Fibroblast of lung (primary cell): Measurements from ENCODE around the gene AKAP13. TPM values are rescaled to one million over a fixed set of nuclear protein-coding genes. Genes with fewer than 3 reads are reported as not detected.
A peak's percentile ranks its signal among the peaks of the same experiment; 100 is the strongest.

ENCODE experiments used
- DNase-seq, 2 donors: peaks; one replicate each; pipeline versions ENCODE4 v3.0.0 to v3.0.0-alpha.2; 2010; ENCODE audit warnings: low read depth in 2 of 2
- H2AFZ ChIP-seq: 2 replicates; pipeline ENCODE4 v1.5.1; 2012; ENCODE audit warnings: low read length, control low read depth, inconsistent platforms
- H3K27ac ChIP-seq: 2 replicates; pipeline ENCODE4 v1.5.1; 2011; ENCODE audit warnings: low read length, control low read depth; ENCODE audit not compliant: insufficient read depth
- H3K27me3 ChIP-seq: 2 replicates; pipeline ENCODE4 v1.5.1; 2011; ENCODE audit warnings: mild to moderate bottlenecking, low read length; ENCODE audit not compliant: control insufficient read depth, insufficient read depth
- H3K36me3 ChIP-seq: 2 replicates; pipeline ENCODE4 v1.5.1; 2011; ENCODE audit warnings: low read length; ENCODE audit not compliant: control insufficient read depth, insufficient read depth
- H3K4me1 ChIP-seq: 2 replicates; pipeline ENCODE4 v1.5.1; 2011; ENCODE audit warnings: low read length; ENCODE audit not compliant: control insufficient read depth, insufficient read depth; ENCODE audit errors: extremely low read depth
- H3K4me2 ChIP-seq: 2 replicates; pipeline ENCODE4 v1.5.1; 2011; ENCODE audit warnings: low read length, control low read depth; ENCODE audit not compliant: insufficient read depth; ENCODE audit errors: extremely low read depth
- H3K4me3 ChIP-seq, 4 experiments: fragments of 200-600 bp in 1 of 4; sonication (generic) in 1 of 4; replicated peaks in 1 of 4; 2 replicates each; pipeline ENCODE4 v1.5.1; 2011 to 2016; ENCODE audit warnings: low read length in 4 of 4, low read depth in 3 of 4, mild to moderate bottlenecking in 3 of 4, control low read depth in 2 of 4, inconsistent platforms in 1 of 4, mixed read lengths in 1 of 4; ENCODE audit not compliant: insufficient read depth in 1 of 4; ENCODE audit errors: control extremely low read depth in 1 of 4
- H3K79me2 ChIP-seq: 2 replicates; pipeline ENCODE4 v1.5.1; 2012; ENCODE audit warnings: mild to moderate bottlenecking, low read length, inconsistent platforms; ENCODE audit not compliant: control insufficient read depth, insufficient read depth
- H3K9ac ChIP-seq: 2 replicates; pipeline ENCODE4 v1.5.1; 2011; ENCODE audit warnings: mild to moderate bottlenecking, low read length, control low read depth; ENCODE audit not compliant: insufficient read depth
- H3K9me3 ChIP-seq: 2 replicates; pipeline ENCODE4 v1.5.1; 2012; ENCODE audit warnings: low read depth, low read length; ENCODE audit not compliant: control insufficient read depth, insufficient read depth
- H4K20me1 ChIP-seq: 2 replicates; pipeline ENCODE4 v1.5.1; 2011; ENCODE audit warnings: low read length; ENCODE audit not compliant: control insufficient read depth, insufficient read depth; ENCODE audit errors: extremely low read depth
- CTCF ChIP-seq, 2 donors: IDR thresholded peaks in 1 of 2; conservative IDR thresholded peaks in 1 of 2; 1 replicate in 1 of 2; 2 replicates in 1 of 2; pipeline ENCODE4 v1.5.1; 2011 to 2012; ENCODE audit warnings: low read length in 2 of 2, control low read depth in 1 of 2, inconsistent platforms in 1 of 2, low read depth in 1 of 2, mild to moderate bottlenecking in 1 of 2
- EZH2 ChIP-seq: IDR thresholded peaks from 2 replicates; pipeline ENCODE4 v1.5.1; 2012; ENCODE audit warnings: low read length, control low read depth, mild to moderate bottlenecking; ENCODE audit errors: missing control alignments
- polyA plus RNA-seq, 2 donors: library from polyadenylated mRNA; depleted of rRNA in 1 of 2; stranded (reverse) in 1 of 2; unstranded in 1 of 2; fragments of >200 nt; gene quantifications; 2 replicates each; pipeline ENCODE4 v1.2.1, GENCODE V29; 2011 to 2012; ENCODE audit warnings: missing spikeins in 1 of 2
- total RNA-seq: library from RNA; depleted of rRNA; stranded (reverse); fragments of >200 nt; gene quantifications from 2 replicates; pipeline ENCODE4 v1.2.1, GENCODE V29; 2014

The AKAP13 gene
- total and polyA plus RNA-seq, 2 donors (not counting 1 experiment from before 2014, with no cell fraction given) = 8.3 to 68.4 TPM

- Histone ChIP-seq H3K4me2 (no peak overlapping the region), H3K4me3 (no peak overlapping the region), H3K9ac (no peak overlapping the region), H2AFZ (no peak overlapping the region), H4K20me1 (no peaks in the 10 kb centered on the region), H3K9me3 (no peaks in the 10 kb centered on the region), H3K4me1 (no peaks in the 10 kb centered on the region), H3K79me2 (peaks cover 29% of the 10 kb centered on the region), H3K27ac (no peak overlapping the region), H3K27me3 (no peaks in the 10 kb centered on the region), H3K36me3 (no peaks in the 10 kb centered on the region)
- no peak for DNase-seq
- TF ChIP-seq EZH2 (no peak), CTCF (conservative IDR thresholded peaks at IDR 0.05 in 1 of 2, IDR thresholded peaks at IDR 0.05 in 1 of 2; ENCODE audit: low read depth in 1 of 2, low read length in 2 of 2) (no peak)
Measured at GRCh38 chr15:85456798-85457197, 76.4 kb downstream of the AKAP13 start.

- no peak for DNase-seq
- Histone ChIP-seq H3K9ac (no peak overlapping the region), H2AFZ (no peak overlapping the region), H3K4me3 (no peak overlapping the region), H3K4me2 (no peak overlapping the region), H3K79me2 (peaks cover 26% of the 10 kb centered on the region), H3K36me3 (no peaks in the 10 kb centered on the region), H4K20me1 (no peaks in the 10 kb centered on the region), H3K4me1 (no peaks in the 10 kb centered on the region), H3K9me3 (no peaks in the 10 kb centered on the region), H3K27ac (no peak overlapping the region), H3K27me3 (no peaks in the 10 kb centered on the region)
- TF ChIP-seq EZH2 (no peak), CTCF (conservative IDR thresholded peaks at IDR 0.05 in 1 of 2, IDR thresholded peaks at IDR 0.05 in 1 of 2; ENCODE audit: low read depth in 1 of 2, low read length in 2 of 2) (no peak)
Measured at GRCh38 chr15:85457392-85457968, 77.1 kb downstream of the AKAP13 start.

- Histone ChIP-seq H4K20me1 (no peaks in the 10 kb centered on the region), H3K79me2 (peaks cover 15% of the 10 kb centered on the region), H2AFZ (no peak overlapping the region), H3K4me1 (no peaks in the 10 kb centered on the region), H3K27ac (no peak overlapping the region), H3K27me3 (no peaks in the 10 kb centered on the region), H3K9me3 (no peaks in the 10 kb centered on the region), H3K36me3 (no peaks in the 10 kb centered on the region), H3K9ac (no peak overlapping the region), H3K4me2 (no peak overlapping the region), H3K4me3 (no peak overlapping the region)
- TF ChIP-seq EZH2 = no peak
- no peak for TF ChIP-seq CTCF (conservative IDR thresholded peaks at IDR 0.05 in 1 of 2, IDR thresholded peaks at IDR 0.05 in 1 of 2; ENCODE audit: low read depth in 1 of 2, low read length in 2 of 2)
- DNase-seq = peak in 1 of 2 donors; percentile 29
Measured at GRCh38 chr15:85458764-85459163, 78.4 kb downstream of the AKAP13 start.
